IMR-90 (cell line): ENCODE measurements around the gene RPS6KA5. TPM values are rescaled to one million over a fixed set of nuclear protein-coding genes. Genes with fewer than 3 reads are reported as not detected.

Experiments
- ATAC-seq: fragments of 200-7000 bp; cut with Tn5 transposase; 2 replicates; pipeline ENCODE4 v1.9.1; 2020; ENCODE audit warnings: low read depth, mild to moderate bottlenecking, moderate library complexity
- BruUV-seq: library from RNA; stranded (reverse); fragments of 400-500 nt; replicated peaks from 2 replicates; lab custom pipeline; 2021; lab: Mats Ljungman, UMichigan
- CTCF ChIA-PET: fragments of 300-600 bp; formaldehyde crosslinking; extraction: SDS; loops from one replicate; lab custom pipeline; 2021; ENCODE audit warnings: antibody characterized with exemption; lab: Yijun Ruan, JAX
- POLR2A ChIA-PET: fragments of 300-600 bp; sonication (Branson Sonifier 250); formaldehyde crosslinking; loops from one replicate; lab custom pipeline; 2022; ENCODE audit warnings: antibody characterized with exemption; ENCODE audit not compliant: unreplicated experiment; lab: Charles Lee
- DNase-seq: peaks from one replicate; pipeline ENCODE4 v3.0.0; 2013
- H2AFZ ChIP-seq: replicated peaks from 2 replicates; pipeline ENCODE3; 2013; ENCODE audit warnings: low read length, mild to moderate bottlenecking; ENCODE audit not compliant: poor library complexity
- H2AK5ac ChIP-seq: 2 replicates; pipeline ENCODE4 v1.6.1; 2013; ENCODE audit warnings: low read depth, low read length, inconsistent platforms
- H2AK9ac ChIP-seq: replicated peaks from 2 replicates; pipeline ENCODE3; 2013; ENCODE audit warnings: mild to moderate bottlenecking, low read depth, low read length, moderate library complexity; ENCODE audit not compliant: poor library complexity
- H2BK120ac ChIP-seq: 2 replicates; pipeline ENCODE4 v1.6.1; 2013; ENCODE audit warnings: low read depth, low read length, inconsistent platforms
- H2BK15ac ChIP-seq: 3 replicates; pipeline ENCODE4 v1.6.1; 2013; ENCODE audit warnings: low read depth, low read length, inconsistent platforms
- H2BK20ac ChIP-seq: 2 replicates; pipeline ENCODE4 v1.6.1; 2013; ENCODE audit warnings: low read depth, mild to moderate bottlenecking, inconsistent platforms, low read length, moderate library complexity
- H2BK5ac ChIP-seq: 2 replicates; pipeline ENCODE4 v1.6.1; 2013; ENCODE audit warnings: mild to moderate bottlenecking, low read depth, low read length, inconsistent platforms; ENCODE audit not compliant: poor library complexity, severe bottlenecking
- H3K14ac ChIP-seq: replicated peaks from 2 replicates; pipeline ENCODE4 v1.6.1; 2013; ENCODE audit warnings: low read depth, low read length, inconsistent platforms
- H3K18ac ChIP-seq: 2 replicates; pipeline ENCODE4 v1.6.1; 2013; ENCODE audit warnings: low read depth, low read length, control low read depth
- H3K23ac ChIP-seq: 2 replicates; pipeline ENCODE4 v1.6.1; 2013; ENCODE audit warnings: low read depth, low read length, inconsistent platforms
- H3K27ac ChIP-seq: 2 replicates; pipeline ENCODE4 v1.5.1; 2013; ENCODE audit warnings: mild to moderate bottlenecking, control low read depth, low read length; ENCODE audit not compliant: insufficient read depth
- H3K27me3 ChIP-seq: 2 replicates; pipeline ENCODE4 v1.6.1; 2013; ENCODE audit warnings: low read length; ENCODE audit not compliant: control insufficient read depth, insufficient read depth
- H3K36me3 ChIP-seq: 2 replicates; pipeline ENCODE4 v1.6.1; 2013; ENCODE audit warnings: low read length, mixed read lengths; ENCODE audit not compliant: control insufficient read depth, insufficient read depth
- H3K4ac ChIP-seq: 2 replicates; pipeline ENCODE4 v1.6.1; 2013; ENCODE audit warnings: low read depth, low read length, inconsistent platforms
- H3K4me1 ChIP-seq: 2 replicates; pipeline ENCODE4 v1.6.1; 2013; ENCODE audit warnings: low read length, mixed read lengths; ENCODE audit not compliant: control insufficient read depth, insufficient read depth
- H3K4me2 ChIP-seq: 2 replicates; pipeline ENCODE4 v1.6.1; 2013; ENCODE audit warnings: low read depth, mild to moderate bottlenecking, control low read depth, low read length, moderate library complexity
- H3K4me3 ChIP-seq: 2 replicates; pipeline ENCODE4 v1.5.1; 2013; ENCODE audit warnings: low read depth, mild to moderate bottlenecking, control low read depth, low read length, moderate library complexity; ENCODE audit not compliant: insufficient read depth
- H3K56ac ChIP-seq: 2 replicates; pipeline ENCODE4 v1.6.1; 2013; ENCODE audit warnings: low read length, inconsistent platforms; ENCODE audit not compliant: insufficient read depth; ENCODE audit errors: extremely low read depth
- H3K79me1 ChIP-seq, 2 experiments: 2 replicates each; pipeline ENCODE4 v1.6.1; 2013; ENCODE audit warnings: low read length in 2 of 2, inconsistent platforms in 1 of 2, low read depth in 1 of 2
- H3K9ac ChIP-seq: 2 replicates; pipeline ENCODE4 v1.6.1; 2013; ENCODE audit warnings: low read depth, low read length, control low read depth
- H3K9me1 ChIP-seq: 2 replicates; pipeline ENCODE4 v1.6.1; 2013; ENCODE audit warnings: low read length, inconsistent platforms; ENCODE audit not compliant: insufficient read depth
- H3K9me3 ChIP-seq: 2 replicates; pipeline ENCODE4 v1.6.1; 2013; ENCODE audit warnings: low read length; ENCODE audit not compliant: control insufficient read depth, insufficient read depth
- H4K20me1 ChIP-seq: 2 replicates; pipeline ENCODE4 v1.6.1; 2013; ENCODE audit warnings: low read length, inconsistent platforms; ENCODE audit not compliant: insufficient read depth
- H4K5ac ChIP-seq: 2 replicates; pipeline ENCODE4 v1.6.1; 2013; ENCODE audit warnings: mild to moderate bottlenecking, low read depth, low read length, control low read depth
- H4K8ac ChIP-seq, 2 experiments: 2 replicates each; pipeline ENCODE4 v1.6.1; 2013; ENCODE audit warnings: low read depth in 2 of 2, low read length in 2 of 2, control low read depth in 1 of 2, inconsistent platforms in 1 of 2
- H4K91ac ChIP-seq: 2 replicates; pipeline ENCODE4 v1.6.1; 2013; ENCODE audit warnings: low read depth, low read length, inconsistent platforms; ENCODE audit not compliant: insufficient read depth
- BHLHE40 ChIP-seq: fragments of 150-350 bp; IDR thresholded peaks from 2 replicates; pipeline ENCODE4 v1.6.1; 2016; ENCODE audit warnings: mild to moderate bottlenecking, low read depth, low read length
- CHD1 ChIP-seq: IDR thresholded peaks from 2 replicates; pipeline ENCODE4 v1.6.1; 2012; ENCODE audit warnings: low read depth, low read length, improper control_type of control experiment
- MAFK ChIP-seq: IDR thresholded peaks from 2 replicates; pipeline ENCODE4 v1.6.1; 2012; ENCODE audit warnings: low read depth, low read length, improper control_type of control experiment
- MAZ ChIP-seq: IDR thresholded peaks from 2 replicates; pipeline ENCODE4 v1.6.1; 2012; ENCODE audit warnings: low read depth, mild to moderate bottlenecking, low read length, improper control_type of control experiment, moderate library complexity, borderline replicate concordance
- POLR2A ChIP-seq: IDR thresholded peaks from 2 replicates; pipeline ENCODE4 v1.6.1; 2012; ENCODE audit warnings: mild to moderate bottlenecking, low read depth, low read length
- RFX5 ChIP-seq: IDR thresholded peaks from 2 replicates; pipeline ENCODE4 v1.8.0; 2012; ENCODE audit warnings: low read depth, mild to moderate bottlenecking, low read length, moderate library complexity
- WGBS, 2 experiments: methylation state at CpG; one replicate each; pipeline versions ENCODE4 v1.1.5 to v1.1.7; 2013; ENCODE audit warnings: missing lambda C conversion rate in 2 of 2; ENCODE audit not compliant: insufficient read length in 1 of 2; ENCODE audit errors: extremely low coverage in 2 of 2; 5-methylcytosine and 5-hydroxymethylcytosine counted together
- dilution Hi-C: fragments of 300-500 bp; cut with HindIII; formaldehyde crosslinking; loops from one replicate; pipeline ENCODE4 v1.14.3; 2018; ENCODE audit warnings: low sequenced_read_pairs; ENCODE audit not compliant: unreplicated experiment
- in situ Hi-C: fragments of 300-500 bp; cut with MboI; formaldehyde crosslinking; loops from 3 replicates; pipeline ENCODE4 v1.14.3; 2019; ENCODE audit warnings: low sequenced_read_pairs, inconsistent platforms, mixed read lengths
- intact Hi-C: fragments of 100-400 bp; cut with micrococcal nuclease; formaldehyde crosslinking; loops from 2 replicates; pipeline ENCODE4 v1.10.0; 2022
- polyA plus RNA-seq, 3 experiments: library from polyadenylated mRNA; depleted of rRNA; stranded (reverse); fragments of >200 nt; gene quantifications; 2 replicates each; pipeline ENCODE4 v1.2.3, GENCODE V29; 2012; ENCODE audit warnings: low replicate concordance in 1 of 3
- total RNA-seq: library from RNA; depleted of rRNA; stranded (reverse); fragments of >200 nt; gene quantifications from 2 replicates; pipeline ENCODE4 v1.2.3, GENCODE V29; 2012

RPS6KA5 gene
- total and polyA plus RNA-seq, 2 of the 4 experiments (the other 2 are of a cell fraction): 0.36 TPM

GRCh38 chr14:90969531-90970166 lies 90.8 kb downstream of the RPS6KA5 start:
- BruUV-seq: no TSS peak
- POLR2A ChIA-PET: no interaction called here

More at GRCh38 chr14:90969531-90970166, 90.8 kb downstream of the RPS6KA5 start:
- Histone ChIP-seq H2BK5ac (no peak overlapping the region), H3K36me3 (no peaks in the 10 kb centered on the region), H3K4me3 (no peak overlapping the region), H3K56ac (no peak overlapping the region), H3K4me2 (no peak overlapping the region), H4K8ac (no peak overlapping the region), H3K27me3 (no peaks in the 10 kb centered on the region), H3K9me1 (no peaks in the 10 kb centered on the region), H2BK20ac (no peak overlapping the region), H3K18ac (no peak overlapping the region), H3K9me3 (peaks cover 3% of the 10 kb centered on the region; the same call in 1 of the 2 replicates), H2AK5ac (no peak overlapping the region), H3K14ac (no peak overlapping the region), H3K27ac (no peak overlapping the region), H3K9ac (no peak overlapping the region), H2AFZ (no peak overlapping the region), H4K20me1 (no peaks in the 10 kb centered on the region), H2BK120ac (no peak overlapping the region), H3K4me1 (no peaks in the 10 kb centered on the region), H2BK15ac (no peak overlapping the region), H2AK9ac (no peak overlapping the region), H4K91ac (no peak overlapping the region), H3K79me1 (no peaks in the 10 kb centered on the region), H3K4ac (no peak overlapping the region), H3K23ac (no peak overlapping the region), H4K5ac (no peak overlapping the region)
- ATAC-seq (no peak), DNase-seq (no peak)
- CTCF ChIA-PET: interaction anchor here (0.6 kb wide), 1 partner anchor 1899 kb away, joined by 3 read pairs; no protein-coding TSS in a partner anchor
- in situ Hi-C loops (no loop called here), intact Hi-C loops (no loop called here), dilution Hi-C loops (no loop called here)
- WGBS, 2 experiments: no CpG with 5 or more reads among the region's 3 CpGs
- TF ChIP-seq RFX5: no peak
- TF ChIP-seq BHLHE40: no peak
- TF ChIP-seq MAFK: no peak
- TF ChIP-seq MAZ: no peak
- no peak for TF ChIP-seq POLR2A
- no peak for TF ChIP-seq CHD1
